ENCODE data around the gene LMAN2. TPM values are rescaled to one million over a fixed set of nuclear protein-coding genes. Genes with fewer than 3 reads are reported as not detected.
A peak's percentile ranks its signal among the peaks of the same experiment; 100 is the strongest.
"Not testable (repeated sequence)": the region's sequence is repeated elsewhere in the genome, so short reads cannot be mapped to it uniquely, and the experiment has no call there.

LMAN2 gene
- total RNA-seq, 1 donor: 115 TPM

DNA sequence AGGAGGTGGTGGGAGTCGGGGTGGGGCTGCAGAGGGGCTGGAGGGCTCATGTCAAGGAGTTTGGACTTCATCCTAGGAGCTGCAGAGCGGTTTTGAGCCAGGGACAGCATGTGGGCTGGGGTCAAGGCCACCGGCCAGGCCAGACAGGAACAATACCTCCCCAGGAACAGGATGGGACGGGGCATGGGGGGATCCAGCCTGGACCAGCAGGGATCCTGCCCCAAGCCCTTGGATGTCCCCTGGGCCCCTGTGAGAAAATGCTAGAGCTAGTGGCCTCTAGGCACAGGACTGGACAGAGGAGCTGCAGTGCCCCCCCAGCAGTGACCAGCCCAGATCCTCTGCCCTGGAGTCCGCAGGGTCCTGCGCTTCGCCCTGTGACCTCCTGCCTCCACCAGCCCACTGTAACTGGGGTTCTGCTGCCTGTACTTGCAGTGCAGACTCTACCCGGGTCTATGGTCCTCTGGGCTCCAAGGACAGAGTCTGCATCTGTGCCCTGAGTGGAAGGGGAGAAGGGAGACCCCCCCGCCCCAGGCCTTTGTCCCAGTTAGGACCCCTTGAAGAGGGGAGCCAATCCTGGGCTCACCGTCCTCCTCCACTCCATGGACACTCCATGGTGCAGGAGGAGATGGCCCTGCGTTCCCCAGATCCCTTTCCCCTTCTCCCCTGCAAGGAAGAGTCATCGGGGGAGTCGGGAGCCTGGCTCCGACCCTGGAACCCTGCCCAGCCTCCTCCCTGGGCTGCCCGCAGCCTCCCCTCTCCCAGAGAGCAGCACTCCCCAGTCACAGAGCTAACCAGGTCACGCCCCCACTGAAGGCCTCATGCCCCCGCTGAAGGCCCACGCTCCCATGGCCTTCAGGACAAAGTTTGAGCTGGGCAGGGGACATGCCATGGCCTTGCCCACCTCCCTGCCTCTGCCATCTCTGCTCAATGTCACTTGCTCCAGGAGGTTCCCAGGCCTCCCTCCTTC lies 36.8 kb downstream of the LMAN2 start:
- H3K4me1 ChIP-seq (ENCODE audit: insufficient read depth, low read length): peaks cover 51% of the 10 kb centered on the region
- H3K27me3 ChIP-seq (ENCODE audit: insufficient read depth, low read length): no peaks in the 10 kb centered on the region
- H3K4me3 ChIP-seq (ENCODE audit: low read length): no peak overlapping the region
- no peaks in the 10 kb centered on the region for H3K9me3 ChIP-seq (ENCODE audit: low read depth, low read length)

DNA sequence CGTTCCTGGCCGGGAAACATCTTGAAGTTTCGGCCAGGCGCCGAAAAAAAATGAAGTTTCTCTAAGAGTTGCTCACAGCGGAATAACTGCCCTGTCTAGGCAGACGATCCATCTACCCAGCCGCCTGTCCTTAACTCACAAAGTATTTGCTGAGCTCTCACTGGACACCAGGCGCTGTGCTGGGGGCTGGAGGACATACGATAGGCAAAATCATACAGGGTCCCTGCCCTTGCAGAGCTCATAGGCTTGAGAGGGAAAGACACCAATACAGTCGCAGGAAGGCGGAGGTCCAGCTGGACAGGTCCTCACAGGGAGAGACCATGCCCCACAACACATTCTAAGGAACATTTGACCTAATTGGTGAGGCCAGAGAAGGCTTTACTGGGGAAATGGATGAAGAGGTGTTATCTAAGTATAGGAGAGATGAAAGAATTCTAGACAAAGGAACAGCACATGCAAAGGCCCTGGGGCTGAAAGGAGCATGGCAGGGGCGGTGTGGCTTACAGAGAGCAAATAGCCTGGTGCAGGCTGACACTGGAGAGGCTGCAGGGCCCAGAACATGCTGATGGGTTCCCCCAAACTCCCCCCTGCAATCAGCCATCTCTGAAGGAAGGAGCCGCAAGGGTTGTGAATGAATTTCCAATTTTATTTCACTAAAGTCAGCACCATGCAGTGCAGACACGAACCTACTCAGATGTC lies 37.8 kb downstream of the LMAN2 start:
- Histone ChIP-seq H3K27me3 (ENCODE audit: insufficient read depth, low read length) (no peaks in the 10 kb centered on the region), H3K4me1 (ENCODE audit: insufficient read depth, low read length) (peaks cover 57% of the 10 kb centered on the region), H3K9me3 (ENCODE audit: low read depth, low read length) (no peaks in the 10 kb centered on the region), H3K4me3 (ENCODE audit: low read length) (no peak overlapping the region)

DNA sequence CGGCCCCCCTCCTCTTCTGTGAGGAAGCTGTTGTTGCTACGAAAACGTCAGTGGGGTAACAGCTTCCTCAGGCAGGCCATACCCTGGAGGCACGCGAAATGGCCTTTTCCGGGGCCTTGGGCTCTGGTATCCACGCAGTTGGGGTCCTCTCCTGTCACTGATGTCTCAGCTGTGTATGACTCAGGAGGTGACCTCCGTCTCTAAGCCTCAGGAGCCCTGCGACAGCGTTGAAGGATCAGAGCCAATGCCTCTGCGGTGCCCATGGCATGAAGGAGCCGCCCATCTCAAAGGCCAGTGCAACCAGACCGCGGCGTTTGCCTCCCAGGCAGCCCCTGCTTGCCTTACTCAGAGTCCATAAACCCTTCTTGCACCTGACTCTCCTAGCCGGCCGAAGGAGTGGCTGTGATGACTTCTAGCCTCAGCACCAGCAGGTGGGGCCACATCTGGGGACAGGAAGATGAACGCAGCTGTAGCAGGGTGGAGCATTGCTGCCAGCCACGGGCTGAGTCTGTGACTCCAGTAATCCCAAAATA lies 38.8 kb downstream of the LMAN2 start:
- peaks cover 61% of the 10 kb centered on the region for H3K4me1 ChIP-seq (ENCODE audit: insufficient read depth, low read length)
- H3K27me3 ChIP-seq (ENCODE audit: insufficient read depth, low read length): no peaks in the 10 kb centered on the region
- H3K4me3 ChIP-seq (ENCODE audit: low read length): no peak overlapping the region

DNA sequence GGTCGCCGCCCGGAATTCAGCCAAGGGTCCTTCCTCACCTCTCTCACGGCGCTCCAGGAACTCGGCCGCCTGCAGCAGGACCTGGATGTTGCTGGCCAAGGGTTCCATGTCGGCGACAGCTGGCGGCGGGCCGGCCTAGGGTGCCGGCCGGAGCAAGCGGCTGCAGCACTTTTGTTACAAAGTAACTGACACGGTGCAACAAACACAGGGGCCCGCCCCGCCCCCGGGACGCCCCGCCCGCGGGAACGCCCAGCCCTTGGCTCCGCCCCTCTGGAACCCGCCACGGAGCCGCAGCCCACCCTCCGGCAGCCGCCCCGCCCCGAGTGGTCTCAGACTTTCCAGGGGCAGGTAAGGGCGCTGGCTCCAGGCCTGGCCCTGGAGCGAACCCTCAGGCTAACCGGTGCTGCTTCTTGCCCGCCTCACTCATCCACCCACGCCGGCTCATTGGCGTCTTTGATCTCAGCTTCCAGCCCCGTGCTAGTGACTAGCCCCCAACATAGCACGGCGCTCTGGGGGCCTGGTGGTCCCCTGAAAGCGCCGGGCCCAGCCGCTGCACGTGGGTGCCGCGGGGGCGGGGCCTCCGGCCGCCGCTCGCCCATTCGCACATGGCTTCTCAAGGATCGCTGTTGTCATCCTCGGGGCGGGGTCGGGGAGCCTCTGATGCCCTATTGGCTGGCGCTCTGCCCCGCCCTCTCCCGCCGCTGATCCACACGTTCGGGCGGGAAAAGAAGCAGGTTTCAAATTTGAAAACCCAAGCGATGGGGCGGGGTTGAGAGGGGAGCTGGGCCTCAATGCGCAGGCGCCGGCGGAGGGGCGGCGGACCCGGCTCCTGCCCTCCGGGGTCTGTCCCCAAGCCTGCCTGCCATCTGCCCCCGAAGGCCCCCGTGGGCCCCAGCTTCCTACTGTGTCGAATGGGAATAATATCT lies 39.5 kb downstream of the LMAN2 start, which contains the start of gene MXD3:
Gene MXD3, minus strand, starts transcription at position 176 of the 926 bp plus-strand sequence. Its CDS starts 68 bp downstream, at position 108.
- H3K9me3 ChIP-seq (ENCODE audit: low read depth, low read length): no peaks in the 10 kb centered on the region
- no peaks in the 10 kb centered on the region for H3K27me3 ChIP-seq (ENCODE audit: insufficient read depth, low read length)
- peak within 1 kb of the TSS; percentile 44 for H3K4me3 ChIP-seq (ENCODE audit: low read length)
- H3K4me1 ChIP-seq (ENCODE audit: insufficient read depth, low read length): peaks cover 67% of the 10 kb centered on the region

More for the DNA sequence above, 38.8 kb downstream of the LMAN2 start:
- H3K9me3 ChIP-seq (ENCODE audit: low read depth, low read length): no peaks in the 10 kb centered on the region

DNA sequence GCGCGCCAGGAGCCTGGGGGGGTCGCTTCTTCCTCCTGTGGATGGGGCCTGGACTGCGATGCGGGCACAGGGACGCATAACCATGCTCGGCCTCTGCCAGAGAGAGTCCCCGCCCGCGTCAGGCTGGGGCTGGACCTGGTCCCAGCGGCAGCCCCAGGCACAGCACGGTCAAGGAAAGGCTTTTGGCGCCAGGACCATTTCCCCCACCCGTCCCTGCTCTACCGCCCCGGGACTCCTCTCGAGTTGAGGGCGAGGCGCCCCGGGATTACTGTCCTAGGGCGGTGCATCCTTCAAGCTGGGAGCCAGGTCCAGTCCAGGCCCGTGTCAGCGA lies 40.1 kb downstream of the LMAN2 start:
- Histone ChIP-seq H3K4me3 (ENCODE audit: low read length) (peak overlapping the region; percentile 44), H3K4me1 (ENCODE audit: insufficient read depth, low read length) (peaks cover 73% of the 10 kb centered on the region), H3K9me3 (ENCODE audit: low read depth, low read length) (no peaks in the 10 kb centered on the region), H3K27me3 (ENCODE audit: insufficient read depth, low read length) (no peaks in the 10 kb centered on the region)

DNA sequence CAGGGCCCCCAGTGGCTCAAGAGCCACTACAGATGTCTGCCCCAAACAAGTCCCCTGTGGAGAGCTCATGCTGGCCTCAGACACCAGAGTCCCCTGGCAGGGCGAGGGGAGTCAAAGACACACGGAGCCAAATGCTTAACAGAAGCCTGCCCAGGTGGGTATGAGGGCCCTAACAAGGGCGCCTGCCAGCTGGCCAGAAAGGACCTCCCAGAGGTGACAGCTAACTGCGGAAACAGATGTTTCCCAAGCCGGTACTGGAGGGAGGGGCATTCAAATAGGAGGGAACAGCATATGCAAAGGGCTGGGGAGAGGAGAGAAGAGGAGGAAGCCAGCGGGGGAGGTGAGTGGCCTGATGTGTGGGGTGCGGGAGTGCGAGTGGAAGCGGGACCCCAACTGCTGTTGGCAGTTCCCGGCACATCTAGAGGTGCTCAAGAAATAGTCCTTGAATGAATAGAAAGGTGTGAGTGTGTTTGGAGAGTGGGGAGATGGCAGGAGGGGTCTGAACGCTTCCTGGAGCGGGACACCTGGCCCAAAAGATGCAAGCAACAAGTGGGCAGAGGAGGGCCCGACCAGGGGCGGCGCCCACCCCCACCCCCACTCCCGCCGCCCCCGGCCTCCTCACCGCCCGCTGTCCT lies 40.6 kb downstream of the LMAN2 start:
- H3K4me1 ChIP-seq (ENCODE audit: insufficient read depth, low read length): peaks cover 77% of the 10 kb centered on the region
- H3K27me3 ChIP-seq (ENCODE audit: insufficient read depth, low read length): no peaks in the 10 kb centered on the region
- no peak overlapping the region for H3K4me3 ChIP-seq (ENCODE audit: low read length)
- no peaks in the 10 kb centered on the region for H3K9me3 ChIP-seq (ENCODE audit: low read depth, low read length)

DNA sequence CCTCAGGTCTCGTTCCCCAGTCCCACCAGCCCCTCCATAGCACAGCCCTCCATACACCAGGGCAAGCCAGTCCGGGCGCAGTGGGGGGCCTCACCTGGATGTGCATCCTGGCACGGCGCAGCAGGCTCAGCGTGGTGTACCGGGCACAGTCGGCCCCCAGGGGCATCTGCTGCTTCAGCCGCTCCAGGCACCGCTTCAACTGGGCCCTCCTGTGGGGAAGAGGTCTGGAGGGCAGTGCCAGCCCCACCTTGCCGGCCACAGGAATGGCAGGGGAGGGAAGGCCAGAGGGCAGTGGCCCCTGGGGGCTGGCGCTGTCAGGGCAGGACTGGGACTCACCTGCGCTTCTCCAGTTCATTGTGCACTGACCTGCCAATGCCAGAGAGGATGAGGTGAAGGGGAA lies 41.1 kb downstream of the LMAN2 start:
- H3K4me3 ChIP-seq (ENCODE audit: low read length): no peak overlapping the region
- H3K9me3 ChIP-seq (ENCODE audit: low read depth, low read length): no peaks in the 10 kb centered on the region
- H3K4me1 ChIP-seq (ENCODE audit: insufficient read depth, low read length): peaks cover 83% of the 10 kb centered on the region
- no peaks in the 10 kb centered on the region for H3K27me3 ChIP-seq (ENCODE audit: insufficient read depth, low read length)

DNA sequence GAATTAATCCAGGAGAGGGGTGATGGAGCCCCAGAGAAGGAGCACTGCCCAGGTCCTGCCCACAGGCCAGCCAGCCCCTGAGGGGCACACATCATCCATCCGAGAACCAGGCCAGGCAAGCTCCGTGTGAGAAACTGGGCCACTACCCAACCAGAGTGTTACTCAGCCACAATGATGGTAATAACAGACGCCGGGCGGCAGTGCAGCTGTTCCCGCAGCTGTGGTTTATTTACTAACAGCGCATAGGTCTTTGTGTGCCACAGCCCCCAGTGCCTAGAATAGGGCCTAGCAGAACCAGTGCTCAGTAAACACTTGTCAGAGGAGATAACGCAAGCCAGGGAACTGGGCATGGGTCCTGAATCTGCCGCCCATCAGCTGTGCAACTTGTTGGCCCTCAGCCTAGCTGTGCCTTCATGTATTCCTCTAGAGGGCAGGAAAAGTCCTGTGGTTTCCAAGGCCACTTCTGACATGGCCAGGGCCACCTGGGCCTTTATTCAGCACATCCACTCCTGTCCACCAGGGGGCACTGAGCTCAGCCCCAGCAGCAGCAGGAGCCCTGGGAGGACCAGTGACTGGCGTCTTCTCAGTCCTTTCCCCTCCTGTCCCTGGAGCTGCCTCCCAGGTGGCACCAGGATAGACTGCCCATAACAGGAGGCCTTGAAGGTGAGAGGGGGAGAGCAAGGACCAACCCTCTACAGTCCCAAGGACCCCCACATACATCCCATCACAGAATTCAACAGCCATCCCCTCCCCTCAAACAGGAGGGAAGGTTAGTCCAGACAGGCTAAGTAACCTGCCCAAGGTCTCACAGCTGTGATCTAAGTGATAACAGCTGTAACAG lies 41.9 kb downstream of the LMAN2 start:
- H3K27me3 ChIP-seq (ENCODE audit: insufficient read depth, low read length): no peaks in the 10 kb centered on the region
- no peak overlapping the region for H3K4me3 ChIP-seq (ENCODE audit: low read length)
- no peaks in the 10 kb centered on the region for H3K9me3 ChIP-seq (ENCODE audit: low read depth, low read length)
- peaks cover 90% of the 10 kb centered on the region for H3K4me1 ChIP-seq (ENCODE audit: insufficient read depth, low read length)

DNA sequence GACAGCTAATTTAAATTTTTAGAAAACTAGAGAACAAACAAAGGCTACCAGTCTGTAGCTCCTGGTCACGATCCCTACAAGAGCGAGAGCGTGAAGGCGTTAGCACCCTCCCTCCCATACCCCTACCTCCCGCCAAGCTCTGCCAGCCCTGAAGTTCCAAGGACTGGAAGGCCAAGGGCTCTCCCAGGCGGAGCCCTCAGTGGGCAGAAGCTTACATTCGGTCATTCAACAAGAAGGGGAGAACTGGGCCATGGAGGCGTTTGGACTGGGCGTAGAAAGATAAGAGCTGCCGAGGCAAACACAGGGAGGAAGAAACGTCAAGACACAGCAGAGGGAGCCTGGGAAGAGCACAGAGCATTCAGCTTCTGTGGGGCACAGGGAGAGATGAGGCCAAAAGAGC lies 42.7 kb downstream of the LMAN2 start:
- Histone ChIP-seq H3K4me3 (ENCODE audit: low read length) (no peak overlapping the region), H3K9me3 (ENCODE audit: low read depth, low read length) (no peaks in the 10 kb centered on the region), H3K4me1 (ENCODE audit: insufficient read depth, low read length) (peaks cover 94% of the 10 kb centered on the region), H3K27me3 (ENCODE audit: insufficient read depth, low read length) (no peaks in the 10 kb centered on the region)

DNA sequence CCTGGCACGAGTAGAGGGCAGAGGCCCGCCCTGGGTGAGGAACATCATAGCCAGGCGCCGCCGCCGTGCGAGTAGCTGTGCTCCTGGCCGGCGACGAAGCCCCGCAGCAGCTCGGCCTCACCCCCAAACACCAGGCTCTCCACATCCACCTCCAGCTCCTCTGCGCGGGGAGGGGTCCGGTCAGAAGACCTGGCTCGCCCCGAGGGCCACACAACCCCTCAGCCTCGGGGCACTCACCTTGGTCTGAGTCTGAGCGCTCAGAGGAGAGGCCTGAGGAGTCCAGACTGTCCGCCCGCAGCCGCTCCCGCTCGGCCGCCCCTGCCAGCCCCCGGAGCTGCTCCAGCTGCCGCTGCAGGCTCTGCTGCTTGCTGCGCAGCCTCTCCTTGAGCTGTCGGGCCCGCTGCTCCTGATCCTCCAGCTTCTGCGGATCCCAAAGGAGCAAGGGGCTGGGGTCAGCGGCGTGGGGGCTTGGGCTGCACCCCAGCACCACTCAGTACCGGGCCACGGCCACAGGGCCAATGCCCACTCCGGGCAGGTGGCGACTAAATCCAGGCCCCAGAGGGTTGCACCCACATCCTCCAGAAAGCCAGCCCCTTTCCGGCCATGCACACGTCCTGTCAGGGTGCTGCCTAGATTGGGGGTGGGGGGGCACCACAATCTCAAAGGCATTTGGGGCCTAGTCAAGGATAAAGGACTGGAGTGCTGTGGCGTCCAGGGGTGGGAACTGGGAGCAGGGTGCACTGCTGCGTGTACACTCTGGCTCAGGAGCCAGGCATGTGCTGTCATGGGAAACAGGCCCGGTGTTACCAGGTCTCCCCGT lies 43.7 kb downstream of the LMAN2 start:
- peak overlapping the region; percentile 47 for H3K4me3 ChIP-seq (ENCODE audit: low read length)
- H3K4me1 ChIP-seq (ENCODE audit: insufficient read depth, low read length): peaks cover 86% of the 10 kb centered on the region
- no peaks in the 10 kb centered on the region for H3K9me3 ChIP-seq (ENCODE audit: low read depth, low read length)
- no peaks in the 10 kb centered on the region for H3K27me3 ChIP-seq (ENCODE audit: insufficient read depth, low read length)

DNA sequence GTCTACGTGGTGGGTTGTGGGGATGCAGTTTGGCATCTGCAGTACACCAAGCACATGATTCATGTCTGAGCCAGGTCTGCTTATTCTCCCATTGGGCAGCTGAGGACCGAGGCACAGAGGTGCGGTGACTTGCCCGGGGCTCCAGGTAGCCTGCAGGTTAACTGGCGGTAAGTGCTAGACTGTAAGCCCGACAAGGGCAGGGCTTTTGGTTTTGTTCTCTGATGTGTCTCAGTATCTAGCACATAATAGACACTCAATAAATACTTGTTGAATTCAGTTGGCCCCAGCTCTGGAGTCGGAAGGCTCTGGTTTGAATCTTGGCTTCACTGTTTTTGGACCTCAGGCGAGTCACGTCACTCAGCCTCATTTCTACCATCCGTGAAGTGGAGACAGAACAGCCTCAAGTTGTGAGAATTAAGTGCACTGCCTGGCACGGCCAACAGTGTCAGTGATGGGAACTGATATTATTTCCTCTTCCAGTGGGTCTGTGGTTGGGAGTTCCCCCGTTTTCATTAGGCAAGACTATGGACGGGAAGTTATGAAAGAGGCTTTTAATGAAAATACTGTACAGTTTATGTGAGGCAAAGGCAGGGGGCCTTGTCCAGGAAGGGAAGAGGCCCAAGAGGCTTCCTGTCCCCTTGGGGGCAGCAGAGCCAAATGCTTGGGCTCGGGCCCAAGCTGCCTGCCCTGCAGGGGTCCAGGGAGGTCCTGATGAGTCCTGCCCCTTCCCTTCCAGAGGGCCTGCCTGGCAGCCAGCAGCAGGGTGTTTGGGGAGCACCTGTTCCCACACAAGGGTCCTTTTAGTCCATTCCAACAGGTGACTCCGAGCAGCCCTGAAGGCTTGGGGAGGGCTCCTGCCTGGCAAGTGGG lies 44.6 kb downstream of the LMAN2 start:
- H3K27me3 ChIP-seq (ENCODE audit: insufficient read depth, low read length): no peaks in the 10 kb centered on the region
- no peaks in the 10 kb centered on the region for H3K9me3 ChIP-seq (ENCODE audit: low read depth, low read length)
- peaks cover 86% of the 10 kb centered on the region for H3K4me1 ChIP-seq (ENCODE audit: insufficient read depth, low read length)
- H3K4me3 ChIP-seq (ENCODE audit: low read length): peak overlapping the region; percentile 47

DNA sequence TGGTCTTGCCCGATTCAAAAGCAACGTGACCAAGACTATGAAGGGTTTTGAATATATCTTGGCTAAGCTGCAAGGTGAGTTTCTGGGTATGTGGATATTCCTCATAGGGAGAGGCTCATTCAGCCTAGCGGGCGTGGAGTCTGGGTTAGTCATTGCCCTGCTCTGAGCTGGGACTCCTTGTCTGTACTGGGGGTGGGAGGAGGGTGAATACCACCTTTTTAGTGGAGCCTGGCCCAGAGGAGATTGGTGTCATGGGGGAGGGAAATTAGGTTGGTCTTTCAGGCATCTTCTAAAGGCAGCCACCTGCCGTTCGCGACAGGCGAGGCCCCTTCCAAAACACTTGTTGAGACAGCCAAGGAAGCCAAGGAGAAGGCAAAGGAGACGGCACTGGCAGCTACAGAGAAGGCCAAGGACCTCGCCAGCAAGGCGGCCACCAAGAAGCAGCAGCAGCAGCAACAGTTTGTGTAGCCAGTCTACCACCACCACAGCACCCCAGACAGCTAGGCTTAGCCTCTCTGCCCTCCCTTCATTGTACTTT lies 45.3 kb downstream of the LMAN2 start:
- H3K4me3 ChIP-seq (ENCODE audit: low read length): peak overlapping the region; percentile 47
- H3K9me3 ChIP-seq (ENCODE audit: low read depth, low read length); H3K27me3 ChIP-seq (ENCODE audit: insufficient read depth, low read length): not testable (repeated sequence)
- H3K4me1 ChIP-seq (ENCODE audit: insufficient read depth, low read length): peaks cover 86% of the 10 kb centered on the region

Data from mononuclear cell (primary cell).